Astrocyte (in vitro differentiated cells and primary cell): ENCODE results near the gene QPCT. TPM values are rescaled to one million over a fixed set of nuclear protein-coding genes. Genes with fewer than 3 reads are reported as not detected.
A peak's percentile ranks its signal among the peaks of the same experiment; 100 is the strongest.

Source experiments
- DNase-seq: peaks from one replicate; pipeline ENCODE4 v3.0.0-alpha.2; 2010; ENCODE audit warnings: low read depth
- FAIRE-seq: peaks from 2 replicates; lab custom pipeline; 2011; peaks lifted over from hg19 to GRCh38; lab: Jason Lieb, UNC
- H2AFZ ChIP-seq: 2 replicates; pipeline ENCODE4 v1.6.0; 2012; ENCODE audit warnings: low read depth, low read length, inconsistent platforms
- H3K27ac ChIP-seq: 2 replicates; pipeline ENCODE4 v1.5.1; 2011; ENCODE audit warnings: low read depth, low read length, inconsistent platforms
- H3K27me3 ChIP-seq: 2 replicates; pipeline ENCODE4 v1.6.0; 2011; ENCODE audit warnings: low read length, inconsistent platforms; ENCODE audit not compliant: insufficient read depth
- H3K36me3 ChIP-seq: 2 replicates; pipeline ENCODE4 v1.5.1; 2011; ENCODE audit warnings: low read length, inconsistent platforms; ENCODE audit not compliant: insufficient read depth
- H3K4me1 ChIP-seq: 2 replicates; pipeline ENCODE4 v1.5.1; 2011; ENCODE audit warnings: low read length, inconsistent platforms; ENCODE audit not compliant: insufficient read depth
- H3K4me2 ChIP-seq: 2 replicates; pipeline ENCODE4 v1.6.0; 2012; ENCODE audit warnings: low read length, inconsistent platforms
- H3K4me3 ChIP-seq: 2 replicates; pipeline ENCODE4 v1.5.1; 2011; ENCODE audit warnings: low read depth, mild to moderate bottlenecking, low read length, inconsistent platforms; ENCODE audit not compliant: insufficient read depth
- H3K79me2 ChIP-seq: 2 replicates; pipeline ENCODE4 v1.6.0; 2012; ENCODE audit warnings: mild to moderate bottlenecking, low read length, inconsistent platforms; ENCODE audit not compliant: insufficient read depth
- H3K9ac ChIP-seq: 2 replicates; pipeline ENCODE4 v1.6.0; 2012; ENCODE audit warnings: mild to moderate bottlenecking, low read length, inconsistent platforms
- H3K9me3 ChIP-seq: 2 replicates; pipeline ENCODE4 v1.5.1; 2012; ENCODE audit warnings: low read depth, mild to moderate bottlenecking, low read length, inconsistent platforms; ENCODE audit not compliant: insufficient read depth
- H4K20me1 ChIP-seq: 2 replicates; pipeline ENCODE4 v1.6.0; 2012; ENCODE audit warnings: low read length, inconsistent platforms; ENCODE audit not compliant: insufficient read depth
- H3K27ac Mint-ChIP-seq: one replicate; pipeline ENCODE4 v1.8.0; 2021; ENCODE audit warnings: mild to moderate bottlenecking, mixed read lengths; ENCODE audit not compliant: unreplicated experiment
- H3K27me3 Mint-ChIP-seq: one replicate; pipeline ENCODE4 v1.8.0; 2021; ENCODE audit warnings: low read depth, mixed read lengths; ENCODE audit not compliant: unreplicated experiment
- H3K36me3 Mint-ChIP-seq: one replicate; pipeline ENCODE4 v1.8.0; 2021; ENCODE audit warnings: low read depth, mixed read lengths; ENCODE audit not compliant: unreplicated experiment
- H3K4me1 Mint-ChIP-seq: one replicate; pipeline ENCODE4 v1.8.0; 2021; ENCODE audit warnings: low read depth, mixed read lengths; ENCODE audit not compliant: unreplicated experiment
- H3K4me3 Mint-ChIP-seq: one replicate; pipeline ENCODE4 v1.8.0; 2021; ENCODE audit warnings: mild to moderate bottlenecking, moderate library complexity, mixed read lengths; ENCODE audit not compliant: unreplicated experiment
- H3K9me3 Mint-ChIP-seq: one replicate; pipeline ENCODE4 v1.8.0; 2021; ENCODE audit warnings: mild to moderate bottlenecking, mixed read lengths; ENCODE audit not compliant: unreplicated experiment
- CTCF ChIP-seq: IDR thresholded peaks from 2 replicates; pipeline ENCODE4 v1.5.1; 2011; ENCODE audit warnings: low read depth, mild to moderate bottlenecking, inconsistent platforms, low read length, moderate library complexity; ENCODE audit not compliant: insufficient read depth
- EZH2 ChIP-seq: IDR thresholded peaks from 2 replicates; pipeline ENCODE4 v1.6.1; 2012; ENCODE audit warnings: mild to moderate bottlenecking, low read length, inconsistent platforms; ENCODE audit not compliant: insufficient read depth
- total RNA-seq: library from RNA; stranded (reverse); gene quantifications from 2 replicates; pipeline ENCODE4 v1.2.1, GENCODE V29; 2021

Gene QPCT
- total RNA-seq, 1 donor from 2014 or later: 23.1 TPM

DNA sequence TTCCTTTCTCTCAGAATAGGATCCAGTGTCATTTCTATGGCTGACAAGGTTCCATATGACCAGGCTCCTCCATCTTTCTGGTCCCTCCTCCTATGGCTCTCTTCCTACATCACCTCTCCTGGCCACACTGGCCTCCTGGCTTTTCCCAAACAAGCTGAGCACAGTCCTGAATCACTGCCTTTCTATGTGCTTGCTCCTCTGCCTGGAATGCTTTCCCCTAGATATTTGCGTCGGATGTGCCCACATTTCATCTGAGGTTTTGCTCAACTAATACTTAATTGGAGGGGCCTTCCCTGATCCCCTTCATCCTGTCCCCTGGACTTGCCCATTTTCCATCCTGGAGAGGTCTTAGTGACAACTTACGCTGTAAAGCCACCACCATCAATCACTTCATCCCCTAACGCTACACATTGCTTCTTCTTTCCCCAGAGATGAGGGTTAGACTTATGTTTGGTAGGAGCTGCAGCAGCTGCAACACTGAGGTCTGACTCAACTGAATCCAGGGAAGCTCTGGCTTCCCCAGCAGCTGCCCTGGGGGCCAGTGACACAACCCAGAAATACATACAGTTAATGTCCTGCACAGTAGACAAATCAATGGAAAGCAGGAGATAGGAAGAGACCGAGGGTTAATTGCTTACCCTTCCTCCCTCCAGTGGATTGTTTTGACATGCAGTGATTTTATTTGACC is 42.9 kb downstream of the QPCT start:
- Histone ChIP-seq H3K4me2 (peak overlapping the region; percentile 58), H3K9ac (peak overlapping the region; percentile 4), H3K27ac (peak overlapping the region; percentile 56), H3K27me3 (no peaks in the 10 kb centered on the region), H4K20me1 (no peaks in the 10 kb centered on the region), H3K79me2 (no peaks in the 10 kb centered on the region), H2AFZ (peak overlapping the region; percentile 6), H3K9me3 (no peaks in the 10 kb centered on the region), H3K4me3 (no peak overlapping the region), H3K4me1 (peaks cover 30% of the 10 kb centered on the region), H3K36me3 (no peaks in the 10 kb centered on the region)
- FAIRE-seq (no peak), DNase-seq (peak; percentile 76)
- Mint-ChIP-seq H3K27me3 (peaks cover 5% of the 10 kb centered on the region), H3K9me3 (no peaks in the 10 kb centered on the region), H3K36me3 (no peaks in the 10 kb centered on the region), H3K4me3 (no peak overlapping the region), H3K27ac (no peak overlapping the region), H3K4me1 (no peaks in the 10 kb centered on the region)
- TF ChIP-seq CTCF (no peak), EZH2 (no peak)

DNA sequence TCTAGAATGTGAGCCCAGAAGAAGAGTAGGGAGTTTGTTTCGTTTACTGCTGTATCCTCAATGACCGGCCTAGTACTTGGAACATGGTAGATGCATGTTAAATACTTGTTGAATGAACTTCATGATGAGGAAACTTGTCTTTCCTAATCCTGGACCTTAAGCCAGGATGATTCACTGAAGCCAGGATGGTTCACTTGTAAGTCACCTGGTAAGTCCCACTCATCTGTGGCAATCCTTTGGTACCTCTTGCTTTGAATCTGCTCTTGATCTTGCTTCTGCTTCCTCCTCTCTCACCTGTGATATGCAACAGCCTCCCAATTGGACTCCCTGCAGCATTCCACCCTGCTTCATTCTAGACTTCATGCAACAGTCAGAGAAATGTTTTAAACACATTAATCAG is 43.6 kb downstream of the QPCT start:
- peak overlapping the region; percentile 58 for H3K4me2 ChIP-seq
- TF ChIP-seq CTCF (no peak), EZH2 (no peak)
- peak overlapping the region; percentile 56 for H3K27ac ChIP-seq
- H3K4me1 ChIP-seq: peaks cover 30% of the 10 kb centered on the region
- Mint-ChIP-seq H3K36me3 (no peaks in the 10 kb centered on the region), H3K4me3 (no peak overlapping the region), H3K4me1 (no peaks in the 10 kb centered on the region), H3K9me3 (no peaks in the 10 kb centered on the region), H3K27ac (no peak overlapping the region), H3K27me3 (peaks cover 5% of the 10 kb centered on the region)
- H3K9me3 ChIP-seq: no peaks in the 10 kb centered on the region
- H2AFZ ChIP-seq: peak overlapping the region; percentile 6
- H3K27me3 ChIP-seq: no peaks in the 10 kb centered on the region
- H3K9ac ChIP-seq: no peak overlapping the region
- H3K4me3 ChIP-seq: no peak overlapping the region
- H3K79me2 ChIP-seq: no peaks in the 10 kb centered on the region
- no peaks in the 10 kb centered on the region for H4K20me1 ChIP-seq
- FAIRE-seq (peak; percentile 45), DNase-seq (peak; percentile 85)
- H3K36me3 ChIP-seq: no peaks in the 10 kb centered on the region

GRCh38 chr2:37389395-37389794 is 45.0 kb downstream of the QPCT start:
- Histone ChIP-seq H4K20me1 (no peaks in the 10 kb centered on the region), H3K9me3 (no peaks in the 10 kb centered on the region), H2AFZ (no peak overlapping the region), H3K27ac (peak overlapping the region; percentile 75), H3K9ac (no peak overlapping the region), H3K36me3 (no peaks in the 10 kb centered on the region), H3K4me1 (peaks cover 30% of the 10 kb centered on the region), H3K4me3 (no peak overlapping the region), H3K27me3 (no peaks in the 10 kb centered on the region), H3K79me2 (no peaks in the 10 kb centered on the region), H3K4me2 (no peak overlapping the region)
- TF ChIP-seq EZH2 (no peak), CTCF (no peak)
- Mint-ChIP-seq H3K4me1 (no peaks in the 10 kb centered on the region), H3K27me3 (peaks cover 5% of the 10 kb centered on the region), H3K36me3 (no peaks in the 10 kb centered on the region), H3K9me3 (no peaks in the 10 kb centered on the region), H3K27ac (no peak overlapping the region), H3K4me3 (no peak overlapping the region)
- DNase-seq: no peak
- no peak for FAIRE-seq
